Rectal smooth muscle tissue (tissue), 1 donor: ENCODE data around the gene NCOA3.

Experiments
- H3K27ac ChIP-seq: one replicate; pipeline ENCODE4 v1.7.0; 2013; ENCODE audit warnings: low read depth, low read length, inconsistent platforms
- H3K27me3 ChIP-seq: one replicate; pipeline ENCODE4 v1.7.0; 2013; ENCODE audit warnings: low read length; ENCODE audit not compliant: control insufficient read depth, insufficient read depth
- H3K36me3 ChIP-seq: one replicate; pipeline ENCODE4 v1.7.0; 2013; ENCODE audit warnings: low read length; ENCODE audit not compliant: control insufficient read depth, insufficient read depth
- H3K4me1 ChIP-seq: one replicate; pipeline ENCODE4 v1.7.0; 2013; ENCODE audit warnings: low read length; ENCODE audit not compliant: control insufficient read depth, insufficient read depth
- H3K4me3 ChIP-seq: one replicate; pipeline ENCODE4 v1.7.0; 2013; ENCODE audit warnings: low read length
- H3K9ac ChIP-seq: one replicate; pipeline ENCODE4 v1.7.0; 2013; ENCODE audit warnings: low read length

The NCOA3 gene

GRCh38 chr20:47704746-47705496, 203.2 kb downstream of the NCOA3 start:
- Histone ChIP-seq H3K4me3 (no peak overlapping the region), H3K27me3 (no peaks in the 10 kb centered on the region), H3K36me3 (no peaks in the 10 kb centered on the region), H3K27ac (peak overlapping the region; percentile 55), H3K4me1 (peaks cover 12% of the 10 kb centered on the region), H3K9ac (no peak overlapping the region)

- H3K4me1 ChIP-seq, result peaks cover 12% of the 10 kb centered on the region
- no peaks in the 10 kb centered on the region for H3K36me3 ChIP-seq
- peak overlapping the region; percentile 55 for H3K27ac ChIP-seq
- no peak overlapping the region for H3K9ac ChIP-seq
- H3K27me3 ChIP-seq, result no peaks in the 10 kb centered on the region
- H3K4me3 ChIP-seq, result no peak overlapping the region
Observed at GRCh38 chr20:47705497-47705856, 203.8 kb downstream of the NCOA3 start.

DNA sequence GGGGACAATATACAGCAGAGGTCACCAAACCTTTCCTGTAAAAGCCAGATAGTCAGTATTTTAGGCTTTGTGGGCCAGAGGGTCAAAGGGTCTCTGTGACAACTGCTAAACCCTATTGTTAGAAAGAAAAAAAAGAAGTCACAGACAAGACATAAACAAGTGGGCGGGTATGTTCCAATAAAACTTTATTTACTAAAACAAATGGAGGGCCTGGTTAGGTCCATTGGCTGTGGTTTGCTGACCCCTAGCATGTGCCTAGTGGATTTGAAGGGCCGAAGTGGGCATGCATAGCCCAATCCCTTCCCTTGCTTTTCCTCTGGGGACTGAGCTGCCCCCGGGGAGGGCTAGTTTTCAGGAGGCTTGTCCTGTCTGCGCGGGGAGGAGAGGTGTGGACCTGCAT, 204.7 kb downstream of the NCOA3 start:
- Histone ChIP-seq H3K36me3 (no peaks in the 10 kb centered on the region), H3K9ac (no peak overlapping the region), H3K27me3 (no peaks in the 10 kb centered on the region), H3K27ac (no peak overlapping the region), H3K4me3 (no peak overlapping the region), H3K4me1 (peaks cover 9% of the 10 kb centered on the region)
